ENCODE measurements around the gene KLRF1.
"Not testable (repeated sequence)": the region's sequence is repeated elsewhere in the genome, so short reads cannot be mapped to it uniquely, and the experiment has no call there.

Gene KLRF1

DNA sequence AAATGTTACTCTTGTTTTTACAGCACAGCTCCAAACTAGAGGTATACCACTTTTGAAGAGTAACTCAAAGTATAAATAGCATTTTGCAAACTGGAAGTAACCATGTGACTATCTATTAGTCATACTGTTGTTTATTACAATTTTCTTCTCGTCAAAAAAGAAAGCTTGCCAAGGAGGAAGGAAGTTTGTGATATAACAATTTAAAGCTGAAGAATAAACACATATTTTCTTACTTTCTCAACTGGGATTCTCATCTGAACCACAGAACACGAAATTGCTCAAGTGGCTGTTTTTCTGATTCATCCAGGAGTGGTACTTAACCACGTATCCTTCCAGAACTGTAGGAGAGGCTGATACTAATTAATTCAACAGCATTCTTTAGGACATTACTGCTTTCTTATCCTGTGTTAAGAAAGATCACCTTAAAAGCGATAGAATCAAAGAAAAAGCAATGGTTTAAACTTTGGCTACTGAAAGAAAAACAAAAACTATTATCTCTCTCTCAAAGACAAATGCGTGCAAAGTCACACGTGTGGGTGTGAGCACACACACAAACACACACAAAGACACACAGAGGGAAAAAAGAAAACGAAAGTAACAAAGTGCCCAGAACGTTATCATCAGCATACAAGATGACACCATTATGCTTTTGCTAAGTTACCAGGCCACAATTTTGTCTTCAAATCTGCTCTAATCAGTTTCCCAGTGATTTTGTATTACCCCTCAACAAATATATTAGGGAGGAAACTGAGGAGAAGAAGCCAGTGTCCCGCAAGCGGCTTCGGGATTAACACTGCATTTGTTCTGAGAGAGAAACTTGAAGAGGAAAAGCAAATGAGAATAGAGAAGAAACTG lies 42.3 kb downstream of the KLRF1 start, which contains the start of gene CLEC2B:
CLEC2B (minus strand) TSS at position 48 of the 855 bp plus-strand sequence.
- DNase-seq (ENCODE audit: low read depth in 2 of 2) = no peak

DNA sequence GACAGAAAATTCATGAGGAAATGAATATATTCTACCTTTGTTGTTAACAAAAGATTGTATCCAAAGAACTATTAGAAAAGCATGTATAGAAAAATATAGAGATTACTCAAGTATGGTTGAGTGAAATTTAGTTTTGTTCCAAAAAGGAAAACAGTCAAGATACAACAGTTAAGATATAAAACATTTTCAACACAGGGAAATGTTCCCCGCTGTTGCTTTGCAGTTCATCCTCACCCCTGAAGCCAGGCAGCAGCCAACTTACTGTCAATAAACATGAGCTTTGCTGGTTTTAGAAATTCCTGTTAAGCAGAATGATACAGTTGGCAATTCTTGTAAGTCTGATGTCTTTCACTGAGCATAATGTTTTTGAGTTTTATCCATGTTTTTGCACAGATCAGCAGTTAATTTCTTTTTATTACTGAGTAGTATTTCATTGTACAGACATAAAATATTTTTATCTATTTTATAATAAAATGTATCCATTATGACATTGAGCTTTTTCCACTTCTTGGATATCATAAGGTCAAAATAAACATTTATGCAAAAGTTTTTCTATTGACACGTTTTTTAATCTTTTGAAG lies 43.1 kb downstream of the KLRF1 start:
- no peak for DNase-seq (ENCODE audit: low read depth in 2 of 2)

DNA sequence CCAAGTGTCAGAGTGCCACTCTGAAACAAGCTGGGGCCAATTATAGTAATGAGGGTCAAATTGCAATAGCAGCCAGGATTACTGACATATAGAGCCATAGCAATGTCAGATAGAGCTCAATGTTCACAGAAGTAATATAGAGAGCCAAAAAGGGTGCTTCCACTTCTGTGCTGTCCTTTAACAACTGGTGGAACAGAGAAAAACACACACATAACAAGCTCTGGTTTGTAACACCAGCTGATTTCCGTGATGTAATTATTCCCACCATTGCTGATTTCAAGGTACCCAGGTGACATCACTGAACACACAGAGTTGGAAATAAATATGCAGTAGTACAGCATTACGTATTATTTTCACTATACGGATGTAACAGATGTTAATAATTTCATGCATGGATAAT lies 44.9 kb downstream of the KLRF1 start:
- DNase-seq (ENCODE audit: low read depth in 2 of 2) = no peak

DNA sequence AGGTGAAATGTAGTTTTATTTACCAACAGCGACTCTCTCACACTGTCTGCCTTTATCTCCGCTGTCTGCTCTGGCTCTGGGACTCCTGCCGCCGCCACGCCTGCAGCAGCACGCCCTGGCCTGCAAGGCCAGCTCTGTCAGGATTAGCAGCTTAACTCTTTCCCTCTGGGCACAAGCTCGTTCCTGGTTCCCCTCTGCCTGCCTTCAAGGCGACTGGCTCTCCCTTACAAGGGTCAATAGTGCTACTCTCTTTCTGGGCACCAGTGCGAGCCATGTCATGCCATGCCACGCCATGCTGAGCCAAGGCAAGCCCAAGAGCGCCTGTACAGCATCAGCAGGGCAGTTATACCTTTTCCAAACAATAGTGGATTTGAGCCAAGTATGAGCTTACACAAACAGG lies 45.5 kb downstream of the KLRF1 start:
- DNase-seq (ENCODE audit: low read depth in 2 of 2) = no peak

DNA sequence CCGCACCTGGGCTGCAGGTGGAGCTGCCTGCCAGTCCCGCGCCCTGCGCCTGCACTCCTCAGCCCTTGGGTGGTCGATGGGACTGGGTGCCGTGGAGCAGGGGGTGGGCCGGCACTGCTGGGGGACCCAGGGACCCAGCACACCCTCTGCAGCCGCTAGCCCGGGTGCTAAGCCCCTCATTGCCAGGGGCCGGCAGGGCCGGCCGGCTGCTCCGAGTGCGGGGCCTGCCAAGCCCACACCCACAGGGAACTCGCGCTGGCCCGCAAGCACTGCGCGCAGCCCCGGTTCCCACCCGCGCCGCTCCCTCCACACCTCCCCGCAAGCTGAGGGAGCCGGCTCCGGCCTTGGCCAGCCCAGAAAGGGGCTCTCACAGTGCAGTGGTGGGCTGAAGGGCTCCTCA lies 48.8 kb downstream of the KLRF1 start:
- not testable (repeated sequence) for DNase-seq (ENCODE audit: low read depth in 2 of 2)

DNA sequence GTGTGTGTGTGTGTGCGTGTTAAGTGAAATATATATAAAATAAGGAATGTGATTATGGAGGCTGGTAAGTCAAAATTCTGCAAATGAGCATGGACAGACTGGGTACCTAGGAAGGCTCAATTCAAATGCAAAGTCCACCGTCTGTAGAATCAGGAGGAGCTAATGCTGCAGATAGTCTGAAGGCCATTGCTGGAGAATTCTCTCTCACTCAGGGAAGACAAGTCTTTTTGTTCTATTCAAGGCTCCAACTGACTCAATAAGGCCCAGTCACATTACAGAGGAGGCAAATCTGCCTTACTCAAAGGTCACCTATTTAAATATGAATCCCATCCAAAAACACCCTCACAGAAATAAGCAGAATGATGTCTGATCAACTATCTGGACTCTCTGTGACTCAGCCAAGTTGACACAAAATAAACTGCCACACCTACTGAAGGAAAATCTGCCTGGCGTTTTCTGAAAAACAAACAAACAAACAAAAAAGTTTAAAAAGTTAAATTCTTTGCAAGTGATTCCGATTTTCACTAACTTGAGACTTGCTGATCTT lies 53.3 kb downstream of the KLRF1 start:
- no peak for DNase-seq (ENCODE audit: low read depth in 2 of 2)

DNA sequence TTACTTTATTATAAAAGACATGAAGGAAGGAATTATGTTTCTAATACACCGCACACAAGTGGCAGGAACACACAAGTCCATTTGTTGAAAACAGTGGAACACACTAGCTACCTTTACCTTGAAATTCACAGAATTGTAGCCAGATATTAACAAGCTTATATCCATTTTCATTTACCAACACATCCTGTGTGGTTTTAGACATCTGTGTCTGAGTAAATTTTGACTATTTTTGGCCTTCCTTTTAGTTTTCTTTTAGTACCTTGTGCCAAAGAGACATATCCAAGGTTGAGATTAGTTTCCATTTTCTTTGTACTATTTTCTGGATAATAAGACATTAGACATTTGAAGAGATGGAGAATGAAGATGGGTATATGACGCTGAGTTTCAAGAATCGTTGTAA lies 54.0 kb downstream of the KLRF1 start, which contains the start of gene KLRF2:
KLRF2 (plus strand) TSS at position 244 of the 400 bp plus-strand sequence; CDS start at position 351, 107 bp downstream.
- DNase-seq (ENCODE audit: low read depth in 2 of 2) = no peak

DNA sequence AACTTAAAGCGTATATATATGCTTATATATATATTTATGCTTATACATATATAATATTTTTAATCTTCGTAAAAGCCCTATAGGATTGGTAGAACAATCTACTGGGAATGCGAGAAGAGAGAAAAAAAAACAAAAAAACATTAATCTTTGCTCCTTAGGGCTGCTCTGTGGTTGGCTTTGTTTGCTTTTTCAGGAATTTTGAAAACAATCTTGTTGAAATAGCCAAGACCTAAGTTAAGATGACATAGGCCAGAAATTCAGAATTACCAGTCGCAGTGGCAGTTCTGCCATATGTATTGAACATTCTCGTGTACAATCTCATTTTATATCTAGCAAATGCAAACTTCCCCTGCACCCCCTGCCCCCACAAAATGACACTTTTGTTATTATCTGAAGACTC lies 54.7 kb downstream of the KLRF1 start:
- no peak for DNase-seq (ENCODE audit: low read depth in 2 of 2)

DNA sequence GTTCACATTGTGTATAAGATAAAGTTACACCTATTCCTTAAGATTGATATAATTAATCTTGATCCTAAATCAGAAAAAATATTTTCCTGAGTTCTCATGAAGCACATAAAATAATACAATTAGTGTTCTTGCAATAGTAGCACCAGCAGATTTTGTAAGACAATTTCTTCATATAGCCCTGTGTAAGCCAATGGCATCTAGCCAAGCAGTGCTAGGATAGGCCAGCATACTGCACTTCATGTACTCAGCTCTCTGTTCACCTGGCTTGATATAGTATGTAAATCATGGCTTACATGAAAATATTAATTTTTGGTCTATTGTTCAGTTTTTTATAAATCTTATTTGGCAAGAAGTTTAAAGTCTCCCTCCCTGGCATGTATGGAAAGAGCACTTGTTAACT lies 55.9 kb downstream of the KLRF1 start:
- DNase-seq (ENCODE audit: low read depth in 2 of 2) = no peak

DNA sequence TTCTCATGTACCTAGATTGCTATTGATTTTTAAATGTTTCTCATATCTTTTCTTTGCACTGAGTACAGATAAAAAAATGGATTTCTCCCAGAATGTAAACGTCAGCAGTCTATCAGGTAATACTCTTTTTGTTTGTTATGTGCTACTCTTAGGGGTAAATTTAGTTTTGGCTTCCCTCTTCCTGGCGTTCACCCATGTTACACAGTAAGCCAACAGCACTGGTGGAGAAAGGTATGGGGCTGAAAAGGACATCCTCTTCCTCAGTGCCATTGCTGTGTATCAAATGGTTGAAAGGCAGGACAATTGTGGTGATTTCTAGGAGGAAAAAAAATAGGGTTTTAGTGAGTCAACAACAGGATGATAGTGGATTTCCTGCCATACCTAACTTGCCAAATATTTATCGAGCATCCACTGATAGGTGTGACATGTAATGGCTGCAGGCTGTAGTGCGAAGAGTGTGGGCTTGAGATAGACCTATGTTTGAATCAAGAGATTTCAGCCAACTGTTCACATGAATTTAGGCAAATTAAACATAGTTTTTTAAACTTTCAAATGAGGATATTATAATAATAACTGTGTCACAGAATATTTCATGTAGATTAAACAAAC lies 61.5 kb downstream of the KLRF1 start:
- no peak for DNase-seq (ENCODE audit: low read depth in 2 of 2)
